Activated T-cell treated with anti-CD3 and anti-CD28 coated beads, Interleukin-2, amount 50 U/mL, for 4 hours (primary cell): ENCODE data around the gene HYDIN. TPM values are rescaled to one million over a fixed set of nuclear protein-coding genes. Genes with fewer than 3 reads are reported as not detected.

Experiments
- ATAC-seq, 2 donors: fragments of 200-7000 bp; cut with Tn5 transposase; one replicate each; pipeline ENCODE4 v1.10.0; 2021
- DNase-seq: peaks from one replicate; pipeline ENCODE4 v3.0.0-alpha.2; 2020
- H3K27me3 Mint-ChIP-seq: one replicate; pipeline ENCODE4 v1.8.0; 2021; ENCODE audit warnings: low read depth, mixed read lengths
- H3K36me3 Mint-ChIP-seq: one replicate; pipeline ENCODE4 v1.8.0; 2022; ENCODE audit warnings: mixed read lengths; ENCODE audit not compliant: insufficient read depth
- H3K4me1 Mint-ChIP-seq: one replicate; pipeline ENCODE4 v1.8.0; 2021; ENCODE audit warnings: low read depth, mixed read lengths
- H3K4me3 Mint-ChIP-seq: one replicate; pipeline ENCODE4 v1.8.0; 2021; ENCODE audit warnings: mild to moderate bottlenecking, moderate library complexity, mixed read lengths
- H3K9me3 Mint-ChIP-seq: one replicate; pipeline ENCODE4 v1.8.0; 2021; ENCODE audit warnings: mixed read lengths
- total RNA-seq, 3 donors: library from RNA; stranded (reverse); gene quantifications; one replicate each; pipeline ENCODE4 v1.2.1, GENCODE V29; 2021

HYDIN gene
- total RNA-seq, 3 donors from 2014 or later, result not detected

- no peaks in the 10 kb centered on the region for H3K9me3 Mint-ChIP-seq
- no peak overlapping the region for H3K4me3 Mint-ChIP-seq
- ATAC-seq, result no peak
- H3K27me3 Mint-ChIP-seq, result no peaks in the 10 kb centered on the region
- H3K36me3 Mint-ChIP-seq, result peaks cover 13% of the 10 kb centered on the region
- DNase-seq, result no peak
- H3K4me1 Mint-ChIP-seq, result no peaks in the 10 kb centered on the region
Measured at GRCh38 chr16:70764632-70765031, 465.9 kb downstream of the HYDIN start.

DNA sequence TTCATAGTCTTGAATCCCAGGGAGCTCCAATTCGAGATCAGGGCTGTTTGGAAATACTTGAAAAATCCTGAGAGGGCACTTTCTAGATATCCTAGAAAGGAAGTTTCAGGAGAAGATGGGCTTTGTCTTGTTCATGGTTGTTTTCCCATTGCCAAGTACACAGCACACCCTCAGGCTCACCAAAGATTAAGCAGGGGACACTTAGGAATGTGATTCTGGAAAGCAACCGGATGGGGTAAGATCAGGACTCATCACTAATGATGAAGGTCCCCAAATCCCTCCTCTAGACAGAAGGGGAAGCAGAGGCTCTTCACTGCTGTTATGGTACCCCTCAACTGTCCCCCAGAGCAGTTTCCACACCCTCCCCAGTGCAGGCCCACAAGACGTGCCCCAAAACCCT is 470.3 kb downstream of the HYDIN start:
- Mint-ChIP-seq H3K36me3 (peaks cover 28% of the 10 kb centered on the region), H3K4me1 (no peaks in the 10 kb centered on the region), H3K4me3 (no peak overlapping the region), H3K9me3 (no peaks in the 10 kb centered on the region), H3K27me3 (no peaks in the 10 kb centered on the region)
- DNase-seq, result no peak
- ATAC-seq, result no peak

DNA sequence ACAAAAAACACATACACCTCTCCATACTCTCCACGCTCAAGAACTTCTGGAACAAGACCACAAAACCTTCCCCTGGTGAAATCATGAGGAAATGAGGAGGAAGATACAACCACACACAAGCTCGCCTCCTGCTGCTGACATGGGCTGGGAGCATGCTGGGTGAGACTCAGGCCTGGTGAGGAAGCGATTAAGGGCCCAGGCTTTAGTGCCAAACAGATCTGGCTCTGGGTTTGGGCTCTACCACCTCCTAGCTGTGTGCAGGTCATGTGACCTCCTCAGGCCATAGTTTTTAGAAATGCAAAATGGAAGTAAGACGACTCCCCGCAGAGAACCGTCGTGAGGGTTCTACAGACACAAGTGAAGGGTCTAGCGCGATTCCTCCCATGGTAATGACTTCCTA is 470.9 kb downstream of the HYDIN start:
- Mint-ChIP-seq H3K27me3 (no peaks in the 10 kb centered on the region), H3K4me1 (no peaks in the 10 kb centered on the region), H3K36me3 (peaks cover 31% of the 10 kb centered on the region), H3K9me3 (no peaks in the 10 kb centered on the region), H3K4me3 (no peak overlapping the region)
- ATAC-seq, result no peak
- DNase-seq, result no peak

- Mint-ChIP-seq H3K9me3 (no peaks in the 10 kb centered on the region), H3K27me3 (no peaks in the 10 kb centered on the region), H3K36me3 (peaks cover 28% of the 10 kb centered on the region), H3K4me3 (no peak overlapping the region), H3K4me1 (no peaks in the 10 kb centered on the region)
- no peak for DNase-seq
- ATAC-seq, result no peak
Measured at GRCh38 chr16:70758786-70759185, 471.7 kb downstream of the HYDIN start.

Other genes starting within 250 kb of the HYDIN start
- 10 to 100 TPM; 19.4 to 25.8 (median 24.3) TPM for gene CMTR2, start 58.7 kb upstream of the HYDIN start, total RNA-seq
- gene CALB2, start 128.0 kb upstream of the HYDIN start, total RNA-seq, result not detected
- not detected for gene TLE7, start 211.3 kb upstream of the HYDIN start, total RNA-seq
- 1 to 10 TPM; 5.8 to 8.6 (median 8.4) TPM for gene ZNF23, start 231.5 kb upstream of the HYDIN start, total RNA-seq